ENCODE measurements around the gene XK. TPM values are rescaled to one million over a fixed set of nuclear protein-coding genes. Genes with fewer than 3 reads are reported as not detected.
A peak's percentile ranks its signal among the peaks of the same experiment; 100 is the strongest.

XK gene
- total and polyA plus RNA-seq, 9 of the 15 experiments (the other 6 are each of a cell fraction or from before 2014, with no cell fraction given): 4.0 to 21.6 (median 11.6) TPM

- no peak for TF ChIP-seq KDM2B (CRISPR knock-in tag; IDR thresholded peaks at IDR 0.05)
- no peak for TF ChIP-seq HOMEZ (CRISPR knock-in tag; IDR thresholded peaks at IDR 0.05)
- no peak for TF ChIP-seq ZNF347 (CRISPR knock-in tag; IDR thresholded peaks at IDR 0.05; ENCODE audit: low read depth)
- peak; percentile 38 for TF ChIP-seq GABPB1 (CRISPR knock-in tag; IDR thresholded peaks at IDR 0.05)
- TF ChIP-seq ZNF124 (CRISPR knock-in tag; IDR thresholded peaks at IDR 0.05): no peak
- TF ChIP-seq SMARCE1 (IDR thresholded peaks at IDR 0.05): no peak
- no peak for TF ChIP-seq PTBP1 (IDR thresholded peaks at IDR 0.05; ENCODE audit: low read depth, low read length)
- no peak for TF ChIP-seq THRA (IDR thresholded peaks at IDR 0.05)
- no peak for TF ChIP-seq ERF (CRISPR knock-in tag; IDR thresholded peaks at IDR 0.05)
- TF ChIP-seq ZBTB49 (CRISPR knock-in tag; IDR thresholded peaks at IDR 0.05; ENCODE audit: borderline replicate concordance): no peak
- TF ChIP-seq HNRNPH1 (optimal IDR thresholded peaks at IDR 0.05; ENCODE audit: low read depth, low read length): no peak
- no peak for TF ChIP-seq ETV6 (IDR thresholded peaks at IDR 0.05; ENCODE audit: borderline replicate concordance in 1 of 2, low read depth in 2 of 2, low read length in 1 of 2)
- peak; percentile 94; the same call in 1 of the 2 replicates for TF ChIP-seq ETV6 (CRISPR knock-in tag; IDR thresholded peaks at IDR 0.05; ENCODE audit: borderline replicate concordance)
- TF ChIP-seq ETS2 (tag; IDR thresholded peaks at IDR 0.05; ENCODE audit: borderline replicate concordance, poor library complexity, severe bottlenecking): no peak
- TF ChIP-seq ARID2 (IDR thresholded peaks at IDR 0.05): no peak
- TF ChIP-seq ID3 (CRISPR knock-in tag; IDR thresholded peaks at IDR 0.05): no peak
- TF ChIP-seq ID3 (tag; IDR thresholded peaks at IDR 0.05): no peak
- no peak for TF ChIP-seq ZNF134 (CRISPR knock-in tag; conservative IDR thresholded peaks at IDR 0.05)
- no peak for TF ChIP-seq PML (IDR thresholded peaks at IDR 0.05; ENCODE audit: low read length)
- TF ChIP-seq FOXP1 (CRISPR knock-in tag; IDR thresholded peaks at IDR 0.05): peak; percentile 96
- TF ChIP-seq POLR2AphosphoS5 (IDR thresholded peaks at IDR 0.05; ENCODE audit: control insufficient read depth, insufficient read depth, low read depth, low read length): 0 out of 2 replicates have a peak, but pooled peaks have one; percentile 32
- no peak for TF ChIP-seq ZNF165 (CRISPR knock-in tag; IDR thresholded peaks at IDR 0.05; ENCODE audit: borderline replicate concordance)
Measured at GRCh38 chrX:37685381-37686359, at the start of gene XK (continued).

Data from K562 (cell line).